Right lobe of liver (tissue), 4 donors: ENCODE results near the gene PCSK7.

Experiments used
- POLR2A ChIP-seq: fragments of 450-650 bp; IDR thresholded peaks from one replicate; pipeline ENCODE4 v1.6.1; 2017; ENCODE audit warnings: antibody characterized with exemption, mild to moderate bottlenecking
- TF ChIP-seq, protein P1 (sequence below), 4 donors: fragments of 200-600 bp in 3 of 4; fragments of 450-650 bp in 1 of 4; IDR thresholded peaks; one replicate each; pipeline versions ENCODE4 v1.5.1 to v1.8.0; 2016 to 2022; ENCODE audit warnings: antibody characterized with exemption in 4 of 4, mild to moderate bottlenecking in 2 of 4
- donor health status: DM: no; HTN: no; CAD: no.
- donor health status: DM: no; HTN: no; CAD: no.
- donor health status: DM: no; HTN: yes; CAD: no.

GRCh38 chr11:117199916-117200812 lies 31.7 kb downstream of the PCSK7 start:
- TF ChIP-seq, protein P1, sequence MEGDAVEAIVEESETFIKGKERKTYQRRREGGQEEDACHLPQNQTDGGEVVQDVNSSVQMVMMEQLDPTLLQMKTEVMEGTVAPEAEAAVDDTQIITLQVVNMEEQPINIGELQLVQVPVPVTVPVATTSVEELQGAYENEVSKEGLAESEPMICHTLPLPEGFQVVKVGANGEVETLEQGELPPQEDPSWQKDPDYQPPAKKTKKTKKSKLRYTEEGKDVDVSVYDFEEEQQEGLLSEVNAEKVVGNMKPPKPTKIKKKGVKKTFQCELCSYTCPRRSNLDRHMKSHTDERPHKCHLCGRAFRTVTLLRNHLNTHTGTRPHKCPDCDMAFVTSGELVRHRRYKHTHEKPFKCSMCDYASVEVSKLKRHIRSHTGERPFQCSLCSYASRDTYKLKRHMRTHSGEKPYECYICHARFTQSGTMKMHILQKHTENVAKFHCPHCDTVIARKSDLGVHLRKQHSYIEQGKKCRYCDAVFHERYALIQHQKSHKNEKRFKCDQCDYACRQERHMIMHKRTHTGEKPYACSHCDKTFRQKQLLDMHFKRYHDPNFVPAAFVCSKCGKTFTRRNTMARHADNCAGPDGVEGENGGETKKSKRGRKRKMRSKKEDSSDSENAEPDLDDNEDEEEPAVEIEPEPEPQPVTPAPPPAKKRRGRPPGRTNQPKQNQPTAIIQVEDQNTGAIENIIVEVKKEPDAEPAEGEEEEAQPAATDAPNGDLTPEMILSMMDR (IDR thresholded peaks at IDR 0.05), result no peak
- TF ChIP-seq POLR2A, result no peak
